CD4-positive, alpha-beta T cell (primary cell): Measurements from ENCODE around the gene SPEM1. TPM values are rescaled to one million over a fixed set of nuclear protein-coding genes. Genes with fewer than 3 reads are reported as not detected.
A peak's percentile ranks its signal among the peaks of the same experiment; 100 is the strongest.

Source experiments
- ATAC-seq: fragments of 200-7000 bp; cut with Tn5 transposase; one replicate; pipeline ENCODE4 v1.10.0; 2022; ENCODE audit warnings: mild to moderate bottlenecking; ENCODE audit not compliant: poor library complexity
- CTCF ChIA-PET: fragments of 350-600 bp; sonication (Branson Sonifier 250); formaldehyde crosslinking; loops from one replicate; lab custom pipeline; 2021; ENCODE audit warnings: antibody characterized with exemption, inconsistent platforms; lab: Charles Lee
- POLR2A ChIA-PET: fragments of 350-600 bp; sonication (Branson Sonifier 250); formaldehyde crosslinking; loops from one replicate; lab custom pipeline; 2021; ENCODE audit warnings: antibody characterized with exemption, inconsistent platforms; lab: Charles Lee
- DNase-seq, 14 experiments: peaks; one replicate each; pipeline ENCODE4 v3.0.0-alpha.2; 2013 to 2020; ENCODE audit warnings: mixed read lengths in 2 of 14
- H3K27ac ChIP-seq, 2 donors: one replicate each; pipeline versions ENCODE4 v1.5.1 to v1.7.0; 2013; ENCODE audit warnings: low read length in 2 of 2, low read depth in 1 of 2, mild to moderate bottlenecking in 1 of 2
- H3K27me3 ChIP-seq, 2 experiments: 1 replicate in 1 of 2; 2 replicates in 1 of 2; pipeline versions ENCODE4 v1.6.1 to v1.7.0; 2013; ENCODE audit warnings: low read length in 2 of 2, control low read depth in 1 of 2, mild to moderate bottlenecking in 1 of 2, moderate library complexity in 1 of 2; ENCODE audit not compliant: insufficient read depth in 2 of 2, control insufficient read depth in 1 of 2
- H3K36me3 ChIP-seq: one replicate; pipeline ENCODE4 v1.6.1; 2013; ENCODE audit warnings: low read length, control low read depth; ENCODE audit not compliant: insufficient read depth
- H3K4me1 ChIP-seq: one replicate; pipeline ENCODE4 v1.6.1; 2013; ENCODE audit warnings: low read length, control low read depth; ENCODE audit not compliant: insufficient read depth
- H3K4me3 ChIP-seq: one replicate; pipeline ENCODE4 v1.5.1; 2013; ENCODE audit warnings: mild to moderate bottlenecking, low read length, moderate library complexity
- H3K9me3 ChIP-seq, 2 experiments: 1 replicate in 1 of 2; 2 replicates in 1 of 2; pipeline versions ENCODE4 v1.6.1 to v1.7.0; 2013; ENCODE audit warnings: low read length in 2 of 2, mild to moderate bottlenecking in 2 of 2, control low read depth in 1 of 2, moderate library complexity in 1 of 2; ENCODE audit not compliant: control insufficient read depth in 1 of 2, insufficient read depth in 1 of 2
- H3K27ac Mint-ChIP-seq: one replicate; pipeline ENCODE4 v1.8.0; 2020; ENCODE audit warnings: mixed read lengths
- H3K27me3 Mint-ChIP-seq: one replicate; pipeline ENCODE4 v1.8.0; 2021; ENCODE audit warnings: mixed read lengths
- H3K36me3 Mint-ChIP-seq: one replicate; pipeline ENCODE4 v1.8.0; 2021; ENCODE audit warnings: low read depth, mixed read lengths
- H3K4me1 Mint-ChIP-seq: one replicate; pipeline ENCODE4 v1.8.0; 2021; ENCODE audit warnings: low read depth, mixed read lengths
- H3K4me3 Mint-ChIP-seq: one replicate; pipeline ENCODE4 v1.8.0; 2020; ENCODE audit warnings: mild to moderate bottlenecking, mixed read lengths
- H3K9me3 Mint-ChIP-seq: one replicate; pipeline ENCODE4 v1.8.0; 2020; ENCODE audit warnings: mixed read lengths
- intact Hi-C, 2 experiments: fragments of 100-400 bp; cut with DNase I in 1 of 2; cut with micrococcal nuclease in 1 of 2; formaldehyde crosslinking; loops; one replicate each; pipeline versions ENCODE4 v1.15.1 to v1.9.0; 2023 to 2025; cut with DNase I, micrococcal nuclease
- total RNA-seq, 174 experiments: library from RNA in 2 of 174; stranded (reverse) in 2 of 174; gene quantifications; one replicate each; pipeline ENCODE4 v1.2.3 and lab custom pipeline; 2021 to 2026
- TF ChIP-seq, protein P1 (sequence below): fragments of 200-600 bp; IDR thresholded peaks from one replicate; pipeline ENCODE4 v1.8.0; 2022; ENCODE audit warnings: antibody characterized with exemption, mild to moderate bottlenecking

SPEM1 gene
- total RNA-seq, 2 experiments from 2014 or later = not detected

- no peak for DNase-seq
- peaks cover 38% of the 10 kb centered on the region for H3K36me3 ChIP-seq
- H3K27ac ChIP-seq = no peak overlapping the region
- Mint-ChIP-seq H3K36me3 (peaks cover 46% of the 10 kb centered on the region), H3K27me3 (no peaks in the 10 kb centered on the region), H3K27ac (peak overlapping the region; percentile 12), H3K4me1 (no peaks in the 10 kb centered on the region), H3K9me3 (no peaks in the 10 kb centered on the region), H3K4me3 (no peak overlapping the region)
- CTCF ChIA-PET = no interaction called here
- intact Hi-C loops = no loop called here
- H3K4me3 ChIP-seq = no peak overlapping the region
- POLR2A ChIA-PET = interaction anchor here (12.5 kb wide), 1 partner anchor 15 kb away, joined by 137 read pairs; the partner anchor contains the start of genes SLC35G6 and ZBTB4
- TF ChIP-seq, protein P1, sequence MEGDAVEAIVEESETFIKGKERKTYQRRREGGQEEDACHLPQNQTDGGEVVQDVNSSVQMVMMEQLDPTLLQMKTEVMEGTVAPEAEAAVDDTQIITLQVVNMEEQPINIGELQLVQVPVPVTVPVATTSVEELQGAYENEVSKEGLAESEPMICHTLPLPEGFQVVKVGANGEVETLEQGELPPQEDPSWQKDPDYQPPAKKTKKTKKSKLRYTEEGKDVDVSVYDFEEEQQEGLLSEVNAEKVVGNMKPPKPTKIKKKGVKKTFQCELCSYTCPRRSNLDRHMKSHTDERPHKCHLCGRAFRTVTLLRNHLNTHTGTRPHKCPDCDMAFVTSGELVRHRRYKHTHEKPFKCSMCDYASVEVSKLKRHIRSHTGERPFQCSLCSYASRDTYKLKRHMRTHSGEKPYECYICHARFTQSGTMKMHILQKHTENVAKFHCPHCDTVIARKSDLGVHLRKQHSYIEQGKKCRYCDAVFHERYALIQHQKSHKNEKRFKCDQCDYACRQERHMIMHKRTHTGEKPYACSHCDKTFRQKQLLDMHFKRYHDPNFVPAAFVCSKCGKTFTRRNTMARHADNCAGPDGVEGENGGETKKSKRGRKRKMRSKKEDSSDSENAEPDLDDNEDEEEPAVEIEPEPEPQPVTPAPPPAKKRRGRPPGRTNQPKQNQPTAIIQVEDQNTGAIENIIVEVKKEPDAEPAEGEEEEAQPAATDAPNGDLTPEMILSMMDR = no peak
- peaks cover 4% of the 10 kb centered on the region for H3K4me1 ChIP-seq
- no peaks in the 10 kb centered on the region for H3K9me3 ChIP-seq
- ATAC-seq = no peak
- no peaks in the 10 kb centered on the region for H3K27me3 ChIP-seq
Observed at GRCh38 chr17:7463372-7463846, 43.3 kb downstream of the SPEM1 start.

DNA sequence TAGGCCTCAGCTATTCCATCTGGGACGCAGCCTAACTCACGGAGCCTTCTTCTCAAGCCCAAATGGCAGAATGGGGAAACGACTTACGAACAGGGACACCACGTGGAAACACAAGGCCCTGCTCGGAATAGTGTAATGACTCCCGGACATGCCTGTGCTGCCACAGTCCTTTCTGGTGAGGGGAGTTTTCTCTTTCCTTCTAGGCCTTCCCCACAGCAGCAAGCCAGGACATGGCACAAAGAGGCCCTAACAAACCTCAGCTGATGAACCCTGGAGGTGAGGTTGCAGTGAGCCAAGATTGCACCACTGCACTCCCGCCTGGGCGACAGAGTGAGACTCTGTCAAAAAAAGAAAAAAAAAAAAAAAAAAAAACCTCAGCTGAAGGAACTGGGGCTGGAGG lies 44.0 kb downstream of the SPEM1 start:
- Histone ChIP-seq H3K27me3 (no peaks in the 10 kb centered on the region), H3K27ac (no peak overlapping the region), H3K36me3 (peaks cover 43% of the 10 kb centered on the region), H3K4me3 (no peak overlapping the region), H3K4me1 (peaks cover 7% of the 10 kb centered on the region), H3K9me3 (no peaks in the 10 kb centered on the region)
- Mint-ChIP-seq H3K27ac (peak overlapping the region; percentile 12), H3K36me3 (peaks cover 46% of the 10 kb centered on the region), H3K9me3 (no peaks in the 10 kb centered on the region), H3K4me1 (no peaks in the 10 kb centered on the region), H3K4me3 (no peak overlapping the region), H3K27me3 (no peaks in the 10 kb centered on the region)
- TF ChIP-seq, protein P1 = no peak
- intact Hi-C loops = no loop called here
- ChIA-PET POLR2A (interaction anchor here (12.5 kb wide), 1 partner anchor 14 kb away, joined by 137 read pairs; the partner anchor contains the start of genes SLC35G6 and ZBTB4), CTCF (no interaction called here)
- ATAC-seq (no peak), DNase-seq (no peak)

- TF ChIP-seq, protein P1 = no peak
- H3K4me1 ChIP-seq = peaks cover 8% of the 10 kb centered on the region
- Mint-ChIP-seq H3K27me3 (no peaks in the 10 kb centered on the region), H3K9me3 (no peaks in the 10 kb centered on the region), H3K27ac (no peak overlapping the region), H3K4me1 (peaks cover 2% of the 10 kb centered on the region), H3K4me3 (no peak overlapping the region), H3K36me3 (peaks cover 48% of the 10 kb centered on the region)
- no peak overlapping the region for H3K4me3 ChIP-seq
- no peak for ATAC-seq
- peaks cover 43% of the 10 kb centered on the region for H3K36me3 ChIP-seq
- ChIA-PET CTCF (no interaction called here), POLR2A (no interaction called here)
- no peak overlapping the region for H3K27ac ChIP-seq
- H3K9me3 ChIP-seq = no peaks in the 10 kb centered on the region
- H3K27me3 ChIP-seq = no peaks in the 10 kb centered on the region
- intact Hi-C loops = no loop called here
- DNase-seq = no peak
Observed at GRCh38 chr17:7465597-7466275, 45.6 kb downstream of the SPEM1 start.
